Tongue (tissue), 2 donors: ENCODE data around the gene SELPLG. TPM values are rescaled to one million over a fixed set of nuclear protein-coding genes. Genes with fewer than 3 reads are reported as not detected.
"Not testable (repeated sequence)": the region's sequence is repeated elsewhere in the genome, so short reads cannot be mapped to it uniquely, and the experiment has no call there.

Experiments used
- DNase-seq: peaks from one replicate; pipeline ENCODE4 v3.0.0-alpha.2; 2015
- total RNA-seq: library from RNA; depleted of rRNA; stranded (reverse); fragments of >200 nt; gene quantifications from one replicate; pipeline ENCODE4 v1.2.3, GENCODE V29; 2014

Gene SELPLG
- total RNA-seq, 1 donor from 2014 or later = 2.2 TPM

GRCh38 chr12:108587826-108588225, 45.9 kb downstream of the SELPLG start:
- peak; percentile 87 for DNase-seq

GRCh38 chr12:108586306-108586705, 47.4 kb downstream of the SELPLG start:
- no peak for DNase-seq

GRCh38 chr12:108585864-108586263, 47.8 kb downstream of the SELPLG start:
- no peak for DNase-seq

DNA sequence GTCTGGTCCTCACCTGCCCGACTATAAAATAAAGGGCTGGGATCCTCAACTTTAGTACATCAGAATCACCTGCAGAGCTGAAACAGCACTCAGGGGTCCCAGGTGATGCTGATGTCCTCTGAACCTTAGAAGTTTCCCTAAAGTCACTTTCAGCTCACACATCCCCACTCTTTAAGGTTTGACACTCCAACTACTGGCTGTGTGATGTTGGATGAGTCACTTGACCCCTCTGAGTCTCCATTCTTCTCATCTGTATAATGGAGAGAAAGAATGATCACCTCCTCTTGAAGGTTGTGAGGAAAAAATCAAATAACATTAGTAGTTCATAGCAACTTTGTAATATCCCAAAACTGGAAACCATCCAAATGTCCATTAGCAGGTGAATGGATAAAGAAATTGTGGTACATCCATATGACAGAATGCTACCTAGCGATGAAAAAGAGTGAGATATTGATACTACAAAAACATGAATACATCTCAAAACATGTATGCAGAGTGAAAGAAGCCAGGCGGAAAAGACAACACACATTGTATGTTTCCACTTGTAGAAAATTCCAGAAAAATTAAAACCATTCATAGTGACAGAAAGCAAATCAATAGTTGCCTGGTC, 49.1 kb downstream of the SELPLG start:
- no peak for DNase-seq

DNA sequence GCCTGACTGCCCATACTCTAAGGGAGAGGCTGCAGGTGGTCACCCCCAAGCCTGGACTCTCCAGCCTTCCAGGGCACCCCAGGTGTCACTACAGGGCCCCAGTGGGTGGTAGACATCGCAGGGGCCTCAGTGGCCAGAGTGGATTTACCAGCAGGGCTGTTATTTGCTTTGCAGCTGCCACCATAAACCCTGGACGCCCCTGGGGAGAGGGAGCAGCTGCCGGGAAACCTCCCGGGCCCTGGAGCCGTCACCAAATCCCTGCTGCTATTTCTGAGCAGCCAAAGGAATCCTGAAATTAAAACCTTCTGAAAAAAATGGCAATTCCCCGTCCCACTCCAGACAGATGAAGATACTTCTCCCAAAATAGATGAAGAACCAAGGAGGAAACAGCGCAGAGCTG, 49.7 kb downstream of the SELPLG start:
- DNase-seq = peak; percentile 89

- DNase-seq = no peak
Measured at GRCh38 chr12:108582978-108583770, 50.5 kb downstream of the SELPLG start.

- DNase-seq = no peak
Measured at GRCh38 chr12:108582509-108582908, 51.2 kb downstream of the SELPLG start.

DNA sequence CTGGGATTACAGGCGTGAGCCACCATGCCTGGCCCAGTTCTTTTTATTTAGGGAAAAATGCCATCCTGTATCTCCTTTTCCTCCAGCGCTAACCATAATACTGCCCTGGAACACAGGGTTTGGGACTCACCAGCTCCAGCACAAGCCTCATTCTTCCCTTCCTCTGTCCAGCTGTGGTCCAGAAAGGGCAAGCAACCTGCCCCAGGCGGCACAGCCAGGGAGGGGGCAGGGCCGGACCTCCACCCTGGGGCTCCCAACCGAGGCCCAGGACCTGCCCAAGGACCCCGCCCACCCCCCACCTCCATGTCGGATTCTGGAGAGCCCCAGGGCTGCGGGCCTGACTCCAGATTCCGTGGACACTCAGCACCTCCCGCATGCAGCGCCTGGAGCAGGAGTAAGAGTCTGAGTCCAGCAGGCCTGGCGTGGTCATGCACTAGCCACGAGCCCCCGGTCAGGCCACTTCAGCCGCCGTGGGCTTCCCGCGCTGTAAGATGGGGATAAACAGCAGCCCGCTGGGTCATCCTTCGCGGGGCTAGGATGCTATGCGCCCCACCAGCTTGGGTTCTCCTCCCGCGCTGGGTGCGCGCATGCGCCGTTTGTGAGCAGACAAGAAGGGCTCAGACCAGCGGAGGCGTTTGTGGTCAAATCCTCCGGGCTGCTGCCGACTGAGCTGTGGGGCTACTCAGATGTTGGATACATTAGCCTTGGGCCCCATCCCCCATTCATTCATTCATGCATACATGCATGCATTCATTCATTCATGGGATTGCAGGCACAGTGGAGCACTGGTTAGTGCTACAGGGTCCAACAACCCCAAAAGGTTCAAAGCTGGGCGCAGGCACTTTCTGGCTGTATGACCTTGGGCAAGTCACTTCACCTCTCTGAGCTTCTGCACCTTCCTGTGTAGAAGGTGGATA, 52.1 kb downstream of the SELPLG start:
- DNase-seq = no peak

- DNase-seq = no peak
Measured at GRCh38 chr12:108580531-108580930, 53.2 kb downstream of the SELPLG start.

DNA sequence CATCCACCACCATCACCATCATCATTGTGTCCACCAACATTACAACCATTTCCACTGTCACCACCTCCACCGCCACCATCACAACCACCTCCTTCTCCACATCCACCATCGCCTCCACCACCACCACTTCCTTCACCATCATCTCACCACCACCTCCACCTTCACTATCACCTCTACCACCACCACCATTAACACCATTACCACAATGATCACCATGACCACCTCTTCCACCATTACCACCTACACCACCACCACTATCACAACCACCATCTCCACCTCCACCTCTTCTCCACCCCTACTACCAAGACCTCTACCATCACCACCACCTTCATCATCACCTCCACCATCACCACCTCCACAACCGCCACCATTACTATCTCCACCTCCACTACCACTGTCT, 54.9 kb downstream of the SELPLG start:
- no peak for DNase-seq

GRCh38 chr12:108578264-108578663, 55.4 kb downstream of the SELPLG start:
- no peak for DNase-seq

GRCh38 chr12:108577458-108577857, 56.2 kb downstream of the SELPLG start:
- DNase-seq = no peak

- DNase-seq = no peak
Measured at GRCh38 chr12:108576660-108577234, 56.9 kb downstream of the SELPLG start.

DNA sequence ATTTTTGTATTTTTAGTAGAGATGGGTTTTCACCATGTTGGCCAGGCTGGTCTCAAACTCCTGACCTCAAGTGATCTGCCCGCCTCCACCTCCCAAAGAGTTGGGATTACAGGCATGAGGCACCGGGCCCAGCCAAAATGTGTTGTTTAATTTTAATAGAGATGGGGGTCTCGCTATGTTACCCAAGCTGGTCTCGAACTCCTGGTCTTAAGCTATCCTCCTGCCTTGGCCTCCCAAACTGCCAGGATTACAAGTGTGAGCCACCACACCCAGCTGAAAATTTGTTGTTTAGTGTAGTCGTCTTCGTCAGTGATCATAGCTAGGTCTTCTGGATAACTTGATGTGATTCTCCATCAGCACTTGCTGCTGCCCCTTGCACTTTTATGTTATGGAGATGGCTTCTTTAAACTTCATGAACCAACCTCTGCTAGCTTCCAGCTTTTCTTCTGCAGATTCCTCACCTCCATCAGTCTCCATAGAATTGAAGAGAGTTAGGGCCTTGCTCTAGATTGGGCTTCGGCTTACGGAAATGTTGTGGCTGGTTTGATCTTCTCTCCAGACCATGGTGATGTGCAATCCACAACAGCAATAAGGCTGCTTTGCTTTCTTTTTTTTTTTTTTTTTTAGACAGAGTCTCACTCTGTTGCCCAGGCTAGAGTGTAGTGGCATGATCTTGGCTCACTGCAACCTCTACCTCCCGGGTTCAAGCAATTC, 58.3 kb downstream of the SELPLG start:
- no peak for DNase-seq

DNA sequence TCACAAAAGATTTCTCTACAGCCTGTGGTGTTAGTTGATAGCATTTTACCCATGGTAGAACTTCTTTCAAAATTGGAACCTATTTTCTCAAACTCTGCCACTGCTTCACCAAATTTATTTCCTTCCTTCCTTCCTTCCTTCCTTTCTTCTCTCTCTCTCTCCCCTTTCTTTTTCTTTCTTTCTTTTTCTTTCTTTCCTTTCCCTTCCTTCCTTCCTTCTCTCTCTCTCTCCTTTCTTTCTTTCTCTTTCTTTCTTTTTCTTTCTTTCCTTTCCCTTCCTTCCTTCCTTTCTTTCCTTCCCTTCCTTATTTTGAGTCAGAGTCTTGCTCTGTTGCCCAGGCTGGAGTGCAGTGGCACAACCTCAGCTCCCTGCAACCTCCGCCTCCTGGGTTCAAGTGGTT, 59.4 kb downstream of the SELPLG start:
- DNase-seq = not testable (repeated sequence)

DNA sequence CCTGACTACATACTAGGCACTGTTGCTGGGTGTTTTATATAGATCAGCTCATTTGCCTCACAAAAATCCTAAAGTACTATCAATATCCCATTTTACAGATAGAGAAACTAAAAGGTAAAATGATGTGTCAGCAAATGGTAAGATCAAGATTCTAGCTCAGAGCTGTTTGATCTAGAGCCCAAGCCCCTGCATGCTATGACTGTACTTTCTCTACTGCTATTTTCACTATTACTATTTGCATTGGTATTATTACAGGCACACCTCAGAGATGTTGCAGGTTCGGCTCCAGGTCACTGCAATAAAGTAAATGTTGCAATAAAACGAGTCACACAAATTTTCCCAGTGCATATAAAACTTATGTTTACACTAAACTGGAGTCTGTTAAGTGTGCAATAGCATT, 60.4 kb downstream of the SELPLG start:
- DNase-seq = no peak

GRCh38 chr12:108572166-108572790, 61.4 kb downstream of the SELPLG start:
- DNase-seq = no peak
